DMS79 treated with DMSO at 0.1 percent for 48 hours (cell line): ENCODE data around the gene ZC2HC1C.

Source experiments
- DNase-seq: peaks from one replicate; lab custom pipeline; 2025; lab: John Stamatoyannopoulos, UW

The ZC2HC1C gene

GRCh38 chr14:75069121-75069810, at the start of gene ZC2HC1C:
TSS of gene ZC2HC1C (plus strand) at chr14:75069641. CDS start at chr14:75070574, 933 bp downstream.
- DNase-seq: peak; percentile 97

- peak; percentile 11 for DNase-seq
Measured at GRCh38 chr14:75022655-75023054, 46.8 kb upstream of the ZC2HC1C start.

- no peak for DNase-seq
Measured at GRCh38 chr14:75023108-75023507, 46.3 kb upstream of the ZC2HC1C start.

GRCh38 chr14:75025082-75025481, 44.4 kb upstream of the ZC2HC1C start:
- no peak for DNase-seq

GRCh38 chr14:75025876-75026275, 43.6 kb upstream of the ZC2HC1C start:
- DNase-seq: no peak

- no peak for DNase-seq
Measured at GRCh38 chr14:75030147-75030546, 39.3 kb upstream of the ZC2HC1C start.

GRCh38 chr14:75032939-75033338, 36.5 kb upstream of the ZC2HC1C start:
- DNase-seq: no peak

GRCh38 chr14:75040507-75040906, 28.9 kb upstream of the ZC2HC1C start:
- no peak for DNase-seq

- no peak for DNase-seq
Measured at GRCh38 chr14:75040959-75041358, 28.5 kb upstream of the ZC2HC1C start.

- DNase-seq: no peak
Measured at GRCh38 chr14:75041613-75042012, 27.8 kb upstream of the ZC2HC1C start.

- no peak for DNase-seq
Measured at GRCh38 chr14:75042035-75042434, 27.4 kb upstream of the ZC2HC1C start.

- DNase-seq: peak; percentile 10
Measured at GRCh38 chr14:75044322-75044721, 25.1 kb upstream of the ZC2HC1C start.

GRCh38 chr14:75044752-75045151, 24.7 kb upstream of the ZC2HC1C start:
- no peak for DNase-seq

GRCh38 chr14:75046275-75046674, 23.2 kb upstream of the ZC2HC1C start:
- DNase-seq: no peak

- DNase-seq: no peak
Measured at GRCh38 chr14:75046899-75047298, 22.5 kb upstream of the ZC2HC1C start.

- DNase-seq: no peak
Measured at GRCh38 chr14:75047506-75047905, 21.9 kb upstream of the ZC2HC1C start.

- DNase-seq: no peak
Measured at GRCh38 chr14:75048101-75048500, 21.3 kb upstream of the ZC2HC1C start.

- DNase-seq: no peak
Measured at GRCh38 chr14:75049136-75049535, 20.3 kb upstream of the ZC2HC1C start.

- DNase-seq: no peak
Measured at GRCh38 chr14:75049731-75050201, 19.7 kb upstream of the ZC2HC1C start.

- DNase-seq: peak; percentile 94
Measured at GRCh38 chr14:75050852-75051555, 18.4 kb upstream of the ZC2HC1C start, which contains the start of gene MLH3. TSS of gene MLH3 (minus strand) at chr14:75051467. CDS start at chr14:75049655, 1,812 bp downstream.

GRCh38 chr14:75051556-75051899, 17.9 kb upstream of the ZC2HC1C start:
- no peak for DNase-seq

- DNase-seq: no peak
Measured at GRCh38 chr14:75053396-75054291, 15.8 kb upstream of the ZC2HC1C start.
